ENCODE measurements around the gene KCNH8. TPM values are rescaled to one million over a fixed set of nuclear protein-coding genes. Genes with fewer than 3 reads are reported as not detected.

The KCNH8 gene
- total and polyA plus RNA-seq, 4 donors, result 0.02 to 0.08 (median 0.05) TPM; not detected in 1

DNA sequence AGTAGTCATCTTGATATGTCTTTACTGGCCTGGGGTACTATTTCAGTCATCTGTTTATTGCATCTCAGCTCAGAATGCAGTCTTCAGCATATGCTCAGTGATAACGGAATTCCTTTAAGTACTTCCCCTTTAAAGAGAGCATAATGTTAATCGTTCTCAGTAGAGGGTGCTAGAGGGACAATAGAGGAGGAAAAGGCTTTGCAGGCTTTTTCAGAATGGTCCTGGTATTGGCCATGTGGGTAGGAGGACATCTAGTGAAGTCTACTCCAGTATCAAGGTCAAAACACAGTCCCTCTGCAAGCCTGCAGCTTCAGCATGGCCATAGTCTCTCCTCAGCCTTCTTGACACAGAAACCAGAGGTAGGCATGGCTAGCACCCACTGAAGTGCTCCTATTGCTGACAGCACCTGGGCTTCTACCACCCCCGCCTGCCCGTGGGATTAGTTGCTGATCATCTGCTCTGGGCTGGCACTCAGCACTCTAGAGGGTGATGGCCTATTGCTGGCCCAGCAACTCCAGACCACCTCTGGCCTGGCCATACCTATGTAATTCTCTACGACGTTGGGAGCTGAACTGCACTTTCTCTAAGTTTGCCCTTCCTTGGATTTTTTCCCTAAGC is 65.4 kb downstream of the KCNH8 start:
- no peak for DNase-seq (ENCODE audit: low spot score)
- H3K27ac ChIP-seq (ENCODE audit: low read depth in 1 of 2, low read length in 2 of 2), result no peak overlapping the region
- TF ChIP-seq HNF4G (IDR thresholded peaks at IDR 0.05) (no peak), NR2F2 (IDR thresholded peaks at IDR 0.05) (no peak), HNF4A (conservative IDR thresholded peaks at IDR 0.05) (no peak), FOXA2 (IDR thresholded peaks at IDR 0.05) (no peak), TAF1 (conservative IDR thresholded peaks at IDR 0.05) (no peak), FOXA1 (IDR thresholded peaks at IDR 0.05) (no peak), YY1 (IDR thresholded peaks at IDR 0.05) (no peak), EGR1 (IDR thresholded peaks at IDR 0.05; ENCODE audit: low read depth in 2 of 2) (no peak), ZBTB33 (IDR thresholded peaks at IDR 0.05) (no peak), RXRA (IDR thresholded peaks at IDR 0.05) (no peak), SP1 (IDR thresholded peaks at IDR 0.05) (no peak), CTCF (IDR thresholded peaks at IDR 0.05; ENCODE audit: low read depth, low read length, missing input control) (no peak), GABPA (IDR thresholded peaks at IDR 0.05 in 1 of 2, conservative IDR thresholded peaks at IDR 0.05 in 1 of 2) (no peak), JUND (IDR thresholded peaks at IDR 0.05) (no peak), ATF3 (IDR thresholded peaks at IDR 0.05) (no peak), RAD21 (IDR thresholded peaks at IDR 0.05) (no peak)
- TF ChIP-seq, protein P1, sequence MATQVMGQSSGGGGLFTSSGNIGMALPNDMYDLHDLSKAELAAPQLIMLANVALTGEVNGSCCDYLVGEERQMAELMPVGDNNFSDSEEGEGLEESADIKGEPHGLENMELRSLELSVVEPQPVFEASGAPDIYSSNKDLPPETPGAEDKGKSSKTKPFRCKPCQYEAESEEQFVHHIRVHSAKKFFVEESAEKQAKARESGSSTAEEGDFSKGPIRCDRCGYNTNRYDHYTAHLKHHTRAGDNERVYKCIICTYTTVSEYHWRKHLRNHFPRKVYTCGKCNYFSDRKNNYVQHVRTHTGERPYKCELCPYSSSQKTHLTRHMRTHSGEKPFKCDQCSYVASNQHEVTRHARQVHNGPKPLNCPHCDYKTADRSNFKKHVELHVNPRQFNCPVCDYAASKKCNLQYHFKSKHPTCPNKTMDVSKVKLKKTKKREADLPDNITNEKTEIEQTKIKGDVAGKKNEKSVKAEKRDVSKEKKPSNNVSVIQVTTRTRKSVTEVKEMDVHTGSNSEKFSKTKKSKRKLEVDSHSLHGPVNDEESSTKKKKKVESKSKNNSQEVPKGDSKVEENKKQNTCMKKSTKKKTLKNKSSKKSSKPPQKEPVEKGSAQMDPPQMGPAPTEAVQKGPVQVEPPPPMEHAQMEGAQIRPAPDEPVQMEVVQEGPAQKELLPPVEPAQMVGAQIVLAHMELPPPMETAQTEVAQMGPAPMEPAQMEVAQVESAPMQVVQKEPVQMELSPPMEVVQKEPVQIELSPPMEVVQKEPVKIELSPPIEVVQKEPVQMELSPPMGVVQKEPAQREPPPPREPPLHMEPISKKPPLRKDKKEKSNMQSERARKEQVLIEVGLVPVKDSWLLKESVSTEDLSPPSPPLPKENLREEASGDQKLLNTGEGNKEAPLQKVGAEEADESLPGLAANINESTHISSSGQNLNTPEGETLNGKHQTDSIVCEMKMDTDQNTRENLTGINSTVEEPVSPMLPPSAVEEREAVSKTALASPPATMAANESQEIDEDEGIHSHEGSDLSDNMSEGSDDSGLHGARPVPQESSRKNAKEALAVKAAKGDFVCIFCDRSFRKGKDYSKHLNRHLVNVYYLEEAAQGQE (IDR thresholded peaks at IDR 0.05), result no peak
- TF ChIP-seq, protein P2, sequence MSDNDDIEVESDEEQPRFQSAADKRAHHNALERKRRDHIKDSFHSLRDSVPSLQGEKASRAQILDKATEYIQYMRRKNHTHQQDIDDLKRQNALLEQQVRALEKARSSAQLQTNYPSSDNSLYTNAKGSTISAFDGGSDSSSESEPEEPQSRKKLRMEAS (IDR thresholded peaks at IDR 0.05), result no peak
- H3K4me1 ChIP-seq (ENCODE audit: control insufficient read depth in 4 of 4, insufficient read depth in 4 of 4, low read length in 3 of 4), result peaks cover 0 to 13% (median 6%) of the 10 kb centered on the region in 4 donors
- 62% methylated on average over 6 of the region's 6 CpGs for WGBS
- H3K27me3 ChIP-seq (ENCODE audit: control insufficient read depth in 4 of 4, insufficient read depth in 4 of 4, low read length in 3 of 4), result no peaks in the 10 kb centered on the region
- H3K9ac ChIP-seq (ENCODE audit: low read depth in 1 of 2, low read length in 2 of 2), result no peak overlapping the region
- no peak overlapping the region for H3K4me3 ChIP-seq (ENCODE audit: low read depth in 1 of 3, low read length in 3 of 3)
- H3K9me3 ChIP-seq (ENCODE audit: control insufficient read depth in 4 of 4, low read length in 3 of 4), result no peaks in the 10 kb centered on the region
- H3K36me3 ChIP-seq (ENCODE audit: control insufficient read depth in 4 of 4, insufficient read depth in 3 of 4, low read depth in 1 of 4, low read length in 3 of 4), result no peaks in the 10 kb centered on the region
